ENCODE results near the gene VEGFB.

The VEGFB gene

DNA sequence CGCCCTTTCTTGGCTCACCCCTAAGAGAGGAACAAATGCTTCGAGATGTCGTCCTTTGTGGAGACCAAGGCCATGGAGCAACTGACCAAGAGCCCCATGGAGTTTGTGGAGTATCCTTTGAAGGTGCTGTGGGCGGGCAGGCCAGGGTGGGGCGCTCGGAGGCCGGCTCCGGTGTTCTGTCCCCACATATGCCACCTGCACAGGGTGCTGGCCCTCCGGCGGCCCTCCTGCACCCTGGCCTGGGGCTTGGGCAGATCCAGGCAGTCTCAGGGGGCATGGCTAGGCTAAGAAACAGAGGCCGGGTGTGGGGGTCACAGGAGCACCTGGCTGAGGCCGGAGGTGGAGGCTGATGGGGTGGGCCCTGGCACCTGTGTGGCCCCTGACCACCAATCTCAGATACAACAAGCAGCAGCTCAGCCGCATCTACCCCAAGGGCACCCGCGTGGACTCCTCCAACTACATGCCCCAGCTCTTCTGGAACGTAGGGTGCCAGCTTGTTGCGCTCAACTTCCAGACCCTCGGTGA, 27.2 kb downstream of the VEGFB start:
- TF ChIP-seq, protein P1, sequence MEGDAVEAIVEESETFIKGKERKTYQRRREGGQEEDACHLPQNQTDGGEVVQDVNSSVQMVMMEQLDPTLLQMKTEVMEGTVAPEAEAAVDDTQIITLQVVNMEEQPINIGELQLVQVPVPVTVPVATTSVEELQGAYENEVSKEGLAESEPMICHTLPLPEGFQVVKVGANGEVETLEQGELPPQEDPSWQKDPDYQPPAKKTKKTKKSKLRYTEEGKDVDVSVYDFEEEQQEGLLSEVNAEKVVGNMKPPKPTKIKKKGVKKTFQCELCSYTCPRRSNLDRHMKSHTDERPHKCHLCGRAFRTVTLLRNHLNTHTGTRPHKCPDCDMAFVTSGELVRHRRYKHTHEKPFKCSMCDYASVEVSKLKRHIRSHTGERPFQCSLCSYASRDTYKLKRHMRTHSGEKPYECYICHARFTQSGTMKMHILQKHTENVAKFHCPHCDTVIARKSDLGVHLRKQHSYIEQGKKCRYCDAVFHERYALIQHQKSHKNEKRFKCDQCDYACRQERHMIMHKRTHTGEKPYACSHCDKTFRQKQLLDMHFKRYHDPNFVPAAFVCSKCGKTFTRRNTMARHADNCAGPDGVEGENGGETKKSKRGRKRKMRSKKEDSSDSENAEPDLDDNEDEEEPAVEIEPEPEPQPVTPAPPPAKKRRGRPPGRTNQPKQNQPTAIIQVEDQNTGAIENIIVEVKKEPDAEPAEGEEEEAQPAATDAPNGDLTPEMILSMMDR (conservative IDR thresholded peaks at IDR 0.05; ENCODE audit: low read length), result no peak
- TF ChIP-seq EZH2phosphoT487 (IDR thresholded peaks at IDR 0.05; ENCODE audit: borderline replicate concordance), result no peak
- H3K9me3 ChIP-seq (ENCODE audit: insufficient read depth, low read depth, low read length), result no peaks in the 10 kb centered on the region
- no peaks in the 10 kb centered on the region for H4K20me1 ChIP-seq (ENCODE audit: insufficient read depth, low read length, poor library complexity, severe bottlenecking)
- no peaks in the 10 kb centered on the region for H3K4me1 ChIP-seq (ENCODE audit: insufficient read depth, low read length, poor library complexity, severe bottlenecking)
- H2AFZ ChIP-seq (ENCODE audit: low read length), result no peak overlapping the region
- H3K36me3 ChIP-seq (ENCODE audit: insufficient read depth, low read length), result no peaks in the 10 kb centered on the region
- H3K27me3 ChIP-seq (ENCODE audit: insufficient read depth, low read length, poor library complexity, severe bottlenecking), result no peaks in the 10 kb centered on the region
- no peak overlapping the region for H3K4me2 ChIP-seq (ENCODE audit: low read depth, low read length, poor library complexity, severe bottlenecking)
- no peaks in the 10 kb centered on the region for H3K79me2 ChIP-seq (ENCODE audit: insufficient read depth, low read length)
- H3K9me2 ChIP-seq (replicated peaks; ENCODE audit: low read depth, low read length), result no peaks in the 10 kb centered on the region
- H3F3A ChIP-seq (ENCODE audit: low read depth), result no peaks in the 10 kb centered on the region
- H3K4me3 ChIP-seq (ENCODE audit: low read length, poor library complexity, severe bottlenecking), result no peak overlapping the region
- no peak overlapping the region for H3K9ac ChIP-seq (ENCODE audit: low read depth, low read length, poor library complexity, severe bottlenecking)

DNA sequence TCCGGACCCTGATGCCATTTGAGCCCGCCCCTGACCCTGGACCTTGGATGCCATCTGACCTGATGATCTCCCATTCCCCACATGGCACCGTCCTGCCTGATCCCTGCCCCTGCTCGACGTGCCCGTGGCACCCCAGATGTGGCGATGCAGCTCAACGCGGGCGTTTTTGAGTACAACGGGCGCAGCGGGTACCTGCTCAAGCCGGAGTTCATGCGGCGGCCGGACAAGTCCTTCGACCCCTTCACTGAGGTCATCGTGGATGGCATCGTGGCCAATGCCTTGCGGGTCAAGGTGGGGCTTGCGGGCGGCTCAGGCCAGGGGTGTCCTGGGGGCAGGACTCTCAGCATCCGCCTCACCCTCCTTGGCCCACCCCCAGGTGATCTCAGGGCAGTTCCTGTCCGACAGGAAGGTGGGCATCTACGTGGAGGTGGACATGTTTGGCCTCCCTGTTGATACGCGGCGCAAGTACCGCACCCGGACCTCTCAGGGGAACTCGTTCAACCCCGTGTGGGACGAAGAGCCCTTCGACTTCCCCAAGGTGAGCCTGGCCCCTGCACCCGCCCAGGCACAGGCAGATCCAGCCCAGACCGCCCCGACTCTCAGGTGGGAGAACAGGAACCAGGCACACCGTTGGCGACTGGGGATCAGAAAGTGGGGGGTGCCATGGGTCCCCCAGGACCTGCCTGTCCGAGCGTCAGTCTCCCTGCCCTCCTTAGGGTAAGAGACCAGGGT, 28.1 kb downstream of the VEGFB start:
- Histone ChIP-seq H3K9me2 (replicated peaks; ENCODE audit: low read depth, low read length) (no peaks in the 10 kb centered on the region), H3K9ac (ENCODE audit: low read depth, low read length, poor library complexity, severe bottlenecking) (no peak overlapping the region), H3K4me1 (ENCODE audit: insufficient read depth, low read length, poor library complexity, severe bottlenecking) (no peaks in the 10 kb centered on the region), H3F3A (ENCODE audit: low read depth) (no peaks in the 10 kb centered on the region), H4K20me1 (ENCODE audit: insufficient read depth, low read length, poor library complexity, severe bottlenecking) (no peaks in the 10 kb centered on the region), H3K4me2 (ENCODE audit: low read depth, low read length, poor library complexity, severe bottlenecking) (no peak overlapping the region), H3K36me3 (ENCODE audit: insufficient read depth, low read length) (no peaks in the 10 kb centered on the region), H3K27me3 (ENCODE audit: insufficient read depth, low read length, poor library complexity, severe bottlenecking) (no peaks in the 10 kb centered on the region), H3K9me3 (ENCODE audit: insufficient read depth, low read depth, low read length) (no peaks in the 10 kb centered on the region), H2AFZ (ENCODE audit: low read length) (no peak overlapping the region), H3K79me2 (ENCODE audit: insufficient read depth, low read length) (no peaks in the 10 kb centered on the region), H3K4me3 (ENCODE audit: low read length, poor library complexity, severe bottlenecking) (no peak overlapping the region)
- TF ChIP-seq, protein P1 (conservative IDR thresholded peaks at IDR 0.05; ENCODE audit: low read length), result no peak
- no peak for TF ChIP-seq EZH2phosphoT487 (IDR thresholded peaks at IDR 0.05; ENCODE audit: borderline replicate concordance)

DNA sequence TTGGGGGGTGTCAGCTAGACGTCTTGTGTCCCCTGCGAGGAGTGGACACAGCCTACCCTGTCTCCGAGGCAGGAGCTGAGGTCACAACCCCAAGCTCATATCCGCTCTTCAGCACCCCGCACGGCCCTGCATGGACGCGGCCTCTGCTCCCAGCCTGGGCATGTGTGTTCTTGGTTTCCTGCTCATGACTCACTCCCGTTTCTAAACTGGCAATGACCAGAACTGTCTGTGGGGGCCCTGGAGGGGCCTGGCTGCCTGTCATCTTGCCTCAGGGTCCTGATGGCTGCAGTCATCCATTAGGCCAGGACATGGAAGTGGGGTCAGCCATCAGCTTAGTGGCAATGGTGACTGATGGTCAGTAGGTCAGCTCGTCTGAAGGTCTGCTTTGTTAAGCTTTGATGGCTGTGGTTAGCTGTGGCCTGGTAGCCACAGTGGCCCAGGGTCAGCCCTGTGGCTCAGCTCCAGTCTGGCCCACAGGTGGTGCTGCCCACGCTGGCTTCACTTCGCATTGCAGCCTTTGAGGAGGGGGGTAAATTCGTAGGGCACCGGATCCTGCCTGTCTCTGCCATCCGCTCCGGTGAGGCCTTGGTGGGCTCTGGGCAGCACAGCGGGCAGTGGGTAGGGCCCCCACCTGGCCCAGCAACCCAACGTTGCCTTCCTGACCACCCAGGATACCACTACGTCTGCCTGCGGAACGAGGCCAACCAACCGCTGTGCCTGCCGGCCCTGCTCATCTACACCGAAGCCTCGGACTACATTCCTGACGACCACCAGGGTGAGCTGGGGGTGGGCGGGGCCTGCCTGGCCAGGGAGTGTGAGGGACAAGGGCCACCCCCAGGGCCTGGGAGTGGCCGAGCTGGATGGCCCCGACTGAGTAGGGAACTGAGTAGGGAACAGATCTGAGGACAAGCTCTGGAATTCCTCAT, 28.9 kb downstream of the VEGFB start:
- Histone ChIP-seq H3K9me3 (ENCODE audit: insufficient read depth, low read depth, low read length) (no peaks in the 10 kb centered on the region), H3K9me2 (replicated peaks; ENCODE audit: low read depth, low read length) (no peaks in the 10 kb centered on the region), H3F3A (ENCODE audit: low read depth) (no peaks in the 10 kb centered on the region), H3K27me3 (ENCODE audit: insufficient read depth, low read length, poor library complexity, severe bottlenecking) (no peaks in the 10 kb centered on the region), H3K79me2 (ENCODE audit: insufficient read depth, low read length) (no peaks in the 10 kb centered on the region), H2AFZ (ENCODE audit: low read length) (no peak overlapping the region), H4K20me1 (ENCODE audit: insufficient read depth, low read length, poor library complexity, severe bottlenecking) (no peaks in the 10 kb centered on the region), H3K4me3 (ENCODE audit: low read length, poor library complexity, severe bottlenecking) (no peak overlapping the region), H3K36me3 (ENCODE audit: insufficient read depth, low read length) (no peaks in the 10 kb centered on the region), H3K4me1 (ENCODE audit: insufficient read depth, low read length, poor library complexity, severe bottlenecking) (peaks cover 7% of the 10 kb centered on the region), H3K9ac (ENCODE audit: low read depth, low read length, poor library complexity, severe bottlenecking) (no peak overlapping the region), H3K4me2 (ENCODE audit: low read depth, low read length, poor library complexity, severe bottlenecking) (no peak overlapping the region)
- TF ChIP-seq, protein P1 (conservative IDR thresholded peaks at IDR 0.05; ENCODE audit: low read length), result no peak
